CD4-positive, alpha-beta T cell (primary cell): ENCODE data around the gene SULT1A3. TPM values are rescaled to one million over a fixed set of nuclear protein-coding genes. Genes with fewer than 3 reads are reported as not detected.
A peak's percentile ranks its signal among the peaks of the same experiment; 100 is the strongest.
"Not testable (repeated sequence)": the region's sequence is repeated elsewhere in the genome, so short reads cannot be mapped to it uniquely, and the experiment has no call there.

Experiments used
- ATAC-seq: fragments of 200-7000 bp; cut with Tn5 transposase; one replicate; pipeline ENCODE4 v1.10.0; 2022; ENCODE audit warnings: mild to moderate bottlenecking; ENCODE audit not compliant: poor library complexity
- CTCF ChIA-PET: fragments of 350-600 bp; sonication (Branson Sonifier 250); formaldehyde crosslinking; loops from one replicate; lab custom pipeline; 2021; ENCODE audit warnings: antibody characterized with exemption, inconsistent platforms; lab: Charles Lee
- POLR2A ChIA-PET: fragments of 350-600 bp; sonication (Branson Sonifier 250); formaldehyde crosslinking; loops from one replicate; lab custom pipeline; 2021; ENCODE audit warnings: antibody characterized with exemption, inconsistent platforms; lab: Charles Lee
- DNase-seq, 14 experiments: peaks; one replicate each; pipeline ENCODE4 v3.0.0-alpha.2; 2013 to 2020; ENCODE audit warnings: mixed read lengths in 2 of 14
- H3K27ac ChIP-seq, 2 donors: one replicate each; pipeline versions ENCODE4 v1.5.1 to v1.7.0; 2013; ENCODE audit warnings: low read length in 2 of 2, low read depth in 1 of 2, mild to moderate bottlenecking in 1 of 2
- H3K27me3 ChIP-seq, 2 experiments: 1 replicate in 1 of 2; 2 replicates in 1 of 2; pipeline versions ENCODE4 v1.6.1 to v1.7.0; 2013; ENCODE audit warnings: low read length in 2 of 2, control low read depth in 1 of 2, mild to moderate bottlenecking in 1 of 2, moderate library complexity in 1 of 2; ENCODE audit not compliant: insufficient read depth in 2 of 2, control insufficient read depth in 1 of 2
- H3K36me3 ChIP-seq: one replicate; pipeline ENCODE4 v1.6.1; 2013; ENCODE audit warnings: low read length, control low read depth; ENCODE audit not compliant: insufficient read depth
- H3K4me1 ChIP-seq: one replicate; pipeline ENCODE4 v1.6.1; 2013; ENCODE audit warnings: low read length, control low read depth; ENCODE audit not compliant: insufficient read depth
- H3K4me3 ChIP-seq: one replicate; pipeline ENCODE4 v1.5.1; 2013; ENCODE audit warnings: mild to moderate bottlenecking, low read length, moderate library complexity
- H3K9me3 ChIP-seq, 2 experiments: 1 replicate in 1 of 2; 2 replicates in 1 of 2; pipeline versions ENCODE4 v1.6.1 to v1.7.0; 2013; ENCODE audit warnings: low read length in 2 of 2, mild to moderate bottlenecking in 2 of 2, control low read depth in 1 of 2, moderate library complexity in 1 of 2; ENCODE audit not compliant: control insufficient read depth in 1 of 2, insufficient read depth in 1 of 2
- H3K27ac Mint-ChIP-seq: one replicate; pipeline ENCODE4 v1.8.0; 2020; ENCODE audit warnings: mixed read lengths
- H3K27me3 Mint-ChIP-seq: one replicate; pipeline ENCODE4 v1.8.0; 2021; ENCODE audit warnings: mixed read lengths
- H3K36me3 Mint-ChIP-seq: one replicate; pipeline ENCODE4 v1.8.0; 2021; ENCODE audit warnings: low read depth, mixed read lengths
- H3K4me1 Mint-ChIP-seq: one replicate; pipeline ENCODE4 v1.8.0; 2021; ENCODE audit warnings: low read depth, mixed read lengths
- H3K4me3 Mint-ChIP-seq: one replicate; pipeline ENCODE4 v1.8.0; 2020; ENCODE audit warnings: mild to moderate bottlenecking, mixed read lengths
- H3K9me3 Mint-ChIP-seq: one replicate; pipeline ENCODE4 v1.8.0; 2020; ENCODE audit warnings: mixed read lengths
- CTCF ChIP-seq: fragments of 200-600 bp; IDR thresholded peaks from one replicate; pipeline ENCODE4 v1.8.0; 2022; ENCODE audit warnings: antibody characterized with exemption, mild to moderate bottlenecking
- intact Hi-C, 2 experiments: fragments of 100-400 bp; cut with DNase I in 1 of 2; cut with micrococcal nuclease in 1 of 2; formaldehyde crosslinking; loops; one replicate each; pipeline versions ENCODE4 v1.15.1 to v1.9.0; 2023 to 2025; cut with DNase I, micrococcal nuclease
- total RNA-seq, 174 experiments: library from RNA in 2 of 174; stranded (reverse) in 2 of 174; gene quantifications; one replicate each; pipeline ENCODE4 v1.2.3 and lab custom pipeline; 2021 to 2026

The SULT1A3 gene
- total RNA-seq, 2 experiments from 2014 or later: 15.0 to 16.1 TPM

GRCh38 chr16:30157214-30157613, 41.8 kb upstream of the SULT1A3 start:
- Mint-ChIP-seq H3K27ac (no peak overlapping the region), H3K9me3 (no peaks in the 10 kb centered on the region), H3K27me3 (no peaks in the 10 kb centered on the region), H3K4me1 (no peaks in the 10 kb centered on the region), H3K36me3 (no peaks in the 10 kb centered on the region), H3K4me3 (no peak overlapping the region)
- Histone ChIP-seq H3K4me3 (no peak overlapping the region), H3K4me1 (no peaks in the 10 kb centered on the region), H3K27ac (no peak overlapping the region), H3K36me3 (no peaks in the 10 kb centered on the region), H3K27me3 (no peaks in the 10 kb centered on the region), H3K9me3 (no peaks in the 10 kb centered on the region)
- no peak for ATAC-seq
- TF ChIP-seq CTCF: no peak
- POLR2A ChIA-PET: no interaction called here
- CTCF ChIA-PET: interaction anchor here (0.6 kb wide), 1 partner anchor 22 kb away, joined by 3 read pairs; no protein-coding TSS in a partner anchor
- DNase-seq: no peak
- intact Hi-C loops: no loop called here

- Histone ChIP-seq H3K9me3 (no peaks in the 10 kb centered on the region), H3K4me1 (peaks cover 25% of the 10 kb centered on the region), H3K4me3 (no peak overlapping the region), H3K36me3 (no peaks in the 10 kb centered on the region), H3K27me3 (no peaks in the 10 kb centered on the region), H3K27ac (no peak overlapping the region)
- intact Hi-C loops: no loop called here
- H3K9me3 Mint-ChIP-seq: no peaks in the 10 kb centered on the region
- DNase-seq (no peak), ATAC-seq (no peak)
- no peak for TF ChIP-seq CTCF
- peaks cover 28% of the 10 kb centered on the region for H3K4me1 Mint-ChIP-seq
- POLR2A ChIA-PET: interaction anchor here (0.7 to 1.2 kb wide), 2 partner anchors 9 to 20 kb away, joined by 3 read pairs; partner anchors contain the start of gene CORO1A
- no peaks in the 10 kb centered on the region for H3K36me3 Mint-ChIP-seq
- H3K4me3 Mint-ChIP-seq: no peak overlapping the region
- H3K27ac Mint-ChIP-seq: no peak overlapping the region
- CTCF ChIA-PET: interaction anchor here (0.9 kb wide), 1 partner anchor 20 kb away, joined by 4 read pairs; no protein-coding TSS in a partner anchor
- no peaks in the 10 kb centered on the region for H3K27me3 Mint-ChIP-seq
Measured at GRCh38 chr16:30163538-30163937, 35.5 kb upstream of the SULT1A3 start.

GRCh38 chr16:30166202-30166902, 32.7 kb upstream of the SULT1A3 start:
- peak overlapping the region; percentile 14 for H3K4me3 Mint-ChIP-seq
- H3K36me3 ChIP-seq: no peaks in the 10 kb centered on the region
- H3K9me3 ChIP-seq: no peaks in the 10 kb centered on the region
- H3K9me3 Mint-ChIP-seq: no peaks in the 10 kb centered on the region
- H3K4me1 ChIP-seq: peaks cover 25% of the 10 kb centered on the region
- no peak overlapping the region for H3K27ac ChIP-seq
- ChIA-PET POLR2A (no interaction called here), CTCF (no interaction called here)
- peak in 4 of 14 experiments; percentile 13 to 62 (median 55) for DNase-seq
- no peak for TF ChIP-seq CTCF
- H3K4me3 ChIP-seq: no peak overlapping the region
- H3K36me3 Mint-ChIP-seq: no peaks in the 10 kb centered on the region
- no peaks in the 10 kb centered on the region for H3K27me3 ChIP-seq
- no peak overlapping the region for H3K27ac Mint-ChIP-seq
- no peak for ATAC-seq
- intact Hi-C loops: no loop called here
- no peaks in the 10 kb centered on the region for H3K27me3 Mint-ChIP-seq
- H3K4me1 Mint-ChIP-seq: peaks cover 28% of the 10 kb centered on the region

- H3K36me3 ChIP-seq, H3K27ac ChIP-seq, H3K4me3 ChIP-seq, H3K27me3 Mint-ChIP-seq, H3K4me3 Mint-ChIP-seq, DNase-seq, H3K9me3 Mint-ChIP-seq, intact Hi-C loops, H3K27ac Mint-ChIP-seq, CTCF ChIA-PET, H3K9me3 ChIP-seq, ATAC-seq, H3K36me3 Mint-ChIP-seq, POLR2A ChIA-PET, H3K27me3 ChIP-seq: not testable (repeated sequence)
- H3K4me1 Mint-ChIP-seq: peaks cover 23% of the 10 kb centered on the region
- peaks cover 19% of the 10 kb centered on the region for H3K4me1 ChIP-seq
Measured at GRCh38 chr16:30168746-30169145, 30.3 kb upstream of the SULT1A3 start.

- peaks cover 19% of the 10 kb centered on the region for H3K4me1 ChIP-seq
- H3K4me3 Mint-ChIP-seq, H3K9me3 ChIP-seq, H3K27ac ChIP-seq, H3K36me3 ChIP-seq, H3K9me3 Mint-ChIP-seq, CTCF ChIA-PET, DNase-seq, H3K27me3 ChIP-seq, H3K27me3 Mint-ChIP-seq, ATAC-seq, H3K36me3 Mint-ChIP-seq, intact Hi-C loops, H3K4me3 ChIP-seq, H3K27ac Mint-ChIP-seq: not testable (repeated sequence)
- POLR2A ChIA-PET: interaction anchor here (0.6 kb wide), 1 partner anchor 14 kb away, joined by 3 read pairs; the partner anchor contains the start of gene CORO1A
- peaks cover 23% of the 10 kb centered on the region for H3K4me1 Mint-ChIP-seq
Measured at GRCh38 chr16:30169416-30169815, 29.6 kb upstream of the SULT1A3 start.
